Tibial nerve (tissue), 4 donors: ENCODE measurements around the gene NOXO1. TPM values are rescaled to one million over a fixed set of nuclear protein-coding genes. Genes with fewer than 3 reads are reported as not detected.

Source experiments
- DNase-seq, 2 donors: peaks; one replicate each; pipeline ENCODE4 v3.0.0-alpha.2; 2019; ENCODE audit warnings: low spot score in 2 of 2
- H3K27ac ChIP-seq, 4 donors: fragments of 200-600 bp; sonication (generic) in 3 of 4; one replicate each; pipeline ENCODE4 v1.5.1; 2017 to 2019; ENCODE audit warnings: mild to moderate bottlenecking in 1 of 4
- H3K27me3 ChIP-seq, 2 donors: fragments of 200-600 bp; sonication (generic) in 1 of 2; one replicate each; pipeline versions ENCODE4 v1.5.1 to v1.6.0; 2017 to 2019
- H3K36me3 ChIP-seq, 3 donors: fragments of 200-600 bp; sonication (generic); one replicate each; pipeline ENCODE4 v1.5.1; 2018 to 2019
- H3K4me1 ChIP-seq, 4 donors: fragments of 200-600 bp; sonication (generic) in 3 of 4; one replicate each; pipeline ENCODE4 v1.5.1; 2017 to 2019
- H3K4me3 ChIP-seq, 4 donors: fragments of 200-600 bp; sonication (generic) in 3 of 4; one replicate each; pipeline ENCODE4 v1.5.1; 2017 to 2019; ENCODE audit warnings: mild to moderate bottlenecking in 1 of 4, moderate library complexity in 1 of 4
- H3K9me3 ChIP-seq, 4 donors: fragments of 200-600 bp; sonication (generic) in 3 of 4; one replicate each; pipeline ENCODE4 v1.5.1; 2017 to 2019
- EP300 ChIP-seq, 2 donors: sonication (generic); formaldehyde crosslinking; IDR thresholded peaks; one replicate each; pipeline ENCODE4 v1.6.1; 2017; ENCODE audit warnings: antibody characterized with exemption in 2 of 2, mild to moderate bottlenecking in 1 of 2
- POLR2A ChIP-seq, 2 donors: fragments of 450-650 bp; IDR thresholded peaks; one replicate each; pipeline ENCODE4 v1.6.1; 2017; ENCODE audit warnings: antibody characterized with exemption in 2 of 2, mild to moderate bottlenecking in 2 of 2, moderate library complexity in 2 of 2
- WGBS, 2 donors: methylation state at CpG; one replicate each; pipeline ENCODE4 v1.1.5; 2018; 5-methylcytosine and 5-hydroxymethylcytosine counted together
- total RNA-seq, 4 donors: library from RNA; depleted of rRNA; stranded (reverse); fragments of >200 nt; gene quantifications; one replicate each; pipeline ENCODE4 v1.1.0, GENCODE V29; 2016
- TF ChIP-seq, protein P1 (sequence below), 5 experiments: fragments of 200-600 bp in 3 of 5; fragments of 450-650 bp in 2 of 5; sonication (generic) in 3 of 5; IDR thresholded peaks; one replicate each; pipeline ENCODE4 v1.5.1; 2016 to 2019; ENCODE audit warnings: antibody characterized with exemption in 5 of 5, mild to moderate bottlenecking in 3 of 5, moderate library complexity in 2 of 5

NOXO1 gene
- total RNA-seq, 4 donors from 2014 or later = 3.9 TPM; not detected in 3

DNA sequence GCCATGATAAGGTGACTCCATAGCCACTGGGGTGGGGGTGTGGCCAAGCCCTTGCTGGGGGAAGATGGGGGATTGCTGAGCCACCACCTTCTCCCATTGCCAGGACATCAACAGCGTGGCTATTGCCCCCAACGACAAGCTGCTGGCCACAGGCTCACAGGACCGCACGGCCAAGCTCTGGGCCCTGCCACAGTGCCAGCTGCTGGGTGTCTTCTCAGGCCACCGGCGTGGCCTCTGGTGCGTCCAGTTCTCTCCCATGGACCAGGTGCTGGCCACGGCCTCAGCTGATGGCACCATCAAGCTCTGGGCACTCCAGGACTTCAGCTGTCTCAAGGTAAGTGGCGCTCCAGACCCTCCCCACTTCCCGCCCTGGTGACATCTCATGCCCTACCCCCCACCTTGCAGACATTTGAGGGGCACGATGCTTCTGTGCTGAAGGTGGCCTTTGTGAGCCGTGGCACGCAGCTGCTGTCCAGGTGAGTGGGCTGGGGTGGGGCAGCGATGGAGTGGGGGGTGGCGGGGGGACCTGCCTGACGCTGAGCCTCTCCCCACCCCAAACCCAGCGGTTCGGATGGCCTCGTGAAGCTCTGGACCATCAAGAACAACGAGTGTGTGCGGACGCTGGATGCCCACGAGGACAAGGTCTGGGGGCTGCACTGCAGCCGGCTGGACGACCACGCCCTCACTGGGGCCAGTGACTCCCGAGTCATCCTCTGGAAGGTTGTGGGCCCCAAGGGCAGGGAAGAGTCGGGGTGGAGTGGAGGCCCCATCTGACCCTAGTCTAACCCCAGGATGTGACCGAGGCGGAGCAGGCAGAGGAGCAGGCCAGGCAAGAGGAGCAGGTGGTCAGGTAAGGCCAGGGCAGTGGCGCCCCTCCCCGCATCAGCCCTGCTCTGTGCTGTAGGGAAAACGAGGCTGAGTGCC is 4.1 kb downstream of the NOXO1 start:
- Histone ChIP-seq H3K4me1 (peaks cover 0 to 36% (median 17%) of the 10 kb centered on the region in 4 donors), H3K27ac (no peak overlapping the region), H3K9me3 (no peaks in the 10 kb centered on the region), H3K4me3 (no peak overlapping the region), H3K36me3 (peaks cover 0 to 58% (median 36%) of the 10 kb centered on the region in 3 donors), H3K27me3 (peaks cover 0 to 48% of the 10 kb centered on the region in 2 donors)
- DNase-seq = no peak
- TF ChIP-seq EP300 (IDR thresholded peaks at IDR 0.05) (no peak), POLR2A (IDR thresholded peaks at IDR 0.05) (no peak)
- TF ChIP-seq, protein P1, sequence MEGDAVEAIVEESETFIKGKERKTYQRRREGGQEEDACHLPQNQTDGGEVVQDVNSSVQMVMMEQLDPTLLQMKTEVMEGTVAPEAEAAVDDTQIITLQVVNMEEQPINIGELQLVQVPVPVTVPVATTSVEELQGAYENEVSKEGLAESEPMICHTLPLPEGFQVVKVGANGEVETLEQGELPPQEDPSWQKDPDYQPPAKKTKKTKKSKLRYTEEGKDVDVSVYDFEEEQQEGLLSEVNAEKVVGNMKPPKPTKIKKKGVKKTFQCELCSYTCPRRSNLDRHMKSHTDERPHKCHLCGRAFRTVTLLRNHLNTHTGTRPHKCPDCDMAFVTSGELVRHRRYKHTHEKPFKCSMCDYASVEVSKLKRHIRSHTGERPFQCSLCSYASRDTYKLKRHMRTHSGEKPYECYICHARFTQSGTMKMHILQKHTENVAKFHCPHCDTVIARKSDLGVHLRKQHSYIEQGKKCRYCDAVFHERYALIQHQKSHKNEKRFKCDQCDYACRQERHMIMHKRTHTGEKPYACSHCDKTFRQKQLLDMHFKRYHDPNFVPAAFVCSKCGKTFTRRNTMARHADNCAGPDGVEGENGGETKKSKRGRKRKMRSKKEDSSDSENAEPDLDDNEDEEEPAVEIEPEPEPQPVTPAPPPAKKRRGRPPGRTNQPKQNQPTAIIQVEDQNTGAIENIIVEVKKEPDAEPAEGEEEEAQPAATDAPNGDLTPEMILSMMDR (IDR thresholded peaks at IDR 0.05) = no peak
- WGBS, 2 donors = 86 to 93% methylated on average over 23 to 29 of the region's 33 CpGs

DNA sequence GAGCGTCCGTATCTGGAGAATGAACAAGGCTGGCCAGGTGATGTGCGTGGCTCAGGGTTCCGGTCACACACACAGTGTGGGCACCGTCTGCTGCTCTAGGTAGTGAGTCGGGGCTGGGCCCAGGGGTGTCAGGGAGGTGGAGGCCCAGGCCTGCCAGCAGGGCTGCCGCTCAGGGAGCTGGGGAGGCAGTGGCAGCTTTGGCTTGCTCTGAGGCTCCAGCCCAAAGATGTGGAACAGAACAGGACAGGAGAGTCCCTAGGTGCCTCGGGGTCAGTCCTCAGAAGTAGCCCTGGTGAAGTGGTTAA is 5.1 kb downstream of the NOXO1 start:
- no peak for TF ChIP-seq EP300 (IDR thresholded peaks at IDR 0.05)
- TF ChIP-seq POLR2A (IDR thresholded peaks at IDR 0.05) = no peak
- TF ChIP-seq, protein P1 (IDR thresholded peaks at IDR 0.05) = no peak
- peaks cover 0 to 37% of the 10 kb centered on the region in 2 donors for H3K27me3 ChIP-seq
- no peak overlapping the region for H3K4me3 ChIP-seq
- DNase-seq = no peak
- peaks cover 0 to 40% (median 19%) of the 10 kb centered on the region in 4 donors for H3K4me1 ChIP-seq
- peaks cover 0 to 58% (median 36%) of the 10 kb centered on the region in 3 donors for H3K36me3 ChIP-seq
- WGBS, 2 donors = 93 to 96% methylated on average over 7 to 8 of the region's 8 CpGs
- H3K9me3 ChIP-seq = no peaks in the 10 kb centered on the region
- H3K27ac ChIP-seq = no peak overlapping the region

DNA sequence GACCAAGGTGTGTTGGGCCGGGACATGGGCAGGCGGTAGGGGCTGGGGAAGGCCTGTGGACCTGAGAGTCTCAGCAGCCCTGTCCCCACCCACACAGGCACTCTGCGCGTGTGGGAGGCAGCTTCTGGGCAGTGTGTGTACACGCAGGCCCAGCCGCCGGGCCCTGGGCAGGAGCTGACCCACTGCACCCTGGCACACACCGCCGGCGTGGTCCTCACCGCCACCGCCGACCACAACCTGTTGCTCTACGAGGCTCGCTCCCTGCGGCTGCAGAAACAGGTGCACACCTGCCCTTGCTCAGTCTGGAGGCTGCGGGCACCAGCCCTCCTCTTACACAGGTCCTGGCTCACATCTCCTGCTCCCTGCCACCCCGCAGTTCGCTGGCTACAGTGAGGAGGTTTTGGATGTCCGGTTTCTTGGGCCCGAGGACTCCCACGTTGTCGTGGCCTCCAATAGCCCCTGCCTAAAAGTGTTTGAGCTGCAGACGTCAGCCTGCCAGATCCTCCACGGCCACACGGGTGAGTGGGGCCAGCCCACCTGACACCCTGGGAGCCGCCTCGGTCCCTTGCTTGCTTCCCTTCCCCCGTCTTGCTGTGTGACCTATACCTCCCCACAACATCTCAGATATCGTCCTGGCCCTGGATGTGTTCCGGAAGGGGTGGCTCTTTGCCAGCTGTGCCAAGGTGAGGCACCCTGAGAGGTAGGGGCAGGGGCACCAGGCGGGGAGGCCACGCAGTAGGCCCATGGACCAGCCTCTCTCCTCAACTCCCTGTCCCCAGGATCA is 5.6 kb downstream of the NOXO1 start:
- Histone ChIP-seq H3K27ac (no peak overlapping the region), H3K4me3 (no peak overlapping the region), H3K9me3 (no peaks in the 10 kb centered on the region), H3K36me3 (peaks cover 0 to 58% (median 36%) of the 10 kb centered on the region in 3 donors), H3K27me3 (peaks cover 0 to 32% of the 10 kb centered on the region in 2 donors), H3K4me1 (peaks cover 0 to 44% (median 24%) of the 10 kb centered on the region in 4 donors)
- no peak for DNase-seq
- 92 to 95% methylated on average over 25 to 26 of the region's 33 CpGs for WGBS, 2 donors
- TF ChIP-seq POLR2A (IDR thresholded peaks at IDR 0.05) = no peak
- TF ChIP-seq, protein P1 (IDR thresholded peaks at IDR 0.05) = no peak
- no peak for TF ChIP-seq EP300 (IDR thresholded peaks at IDR 0.05)

DNA sequence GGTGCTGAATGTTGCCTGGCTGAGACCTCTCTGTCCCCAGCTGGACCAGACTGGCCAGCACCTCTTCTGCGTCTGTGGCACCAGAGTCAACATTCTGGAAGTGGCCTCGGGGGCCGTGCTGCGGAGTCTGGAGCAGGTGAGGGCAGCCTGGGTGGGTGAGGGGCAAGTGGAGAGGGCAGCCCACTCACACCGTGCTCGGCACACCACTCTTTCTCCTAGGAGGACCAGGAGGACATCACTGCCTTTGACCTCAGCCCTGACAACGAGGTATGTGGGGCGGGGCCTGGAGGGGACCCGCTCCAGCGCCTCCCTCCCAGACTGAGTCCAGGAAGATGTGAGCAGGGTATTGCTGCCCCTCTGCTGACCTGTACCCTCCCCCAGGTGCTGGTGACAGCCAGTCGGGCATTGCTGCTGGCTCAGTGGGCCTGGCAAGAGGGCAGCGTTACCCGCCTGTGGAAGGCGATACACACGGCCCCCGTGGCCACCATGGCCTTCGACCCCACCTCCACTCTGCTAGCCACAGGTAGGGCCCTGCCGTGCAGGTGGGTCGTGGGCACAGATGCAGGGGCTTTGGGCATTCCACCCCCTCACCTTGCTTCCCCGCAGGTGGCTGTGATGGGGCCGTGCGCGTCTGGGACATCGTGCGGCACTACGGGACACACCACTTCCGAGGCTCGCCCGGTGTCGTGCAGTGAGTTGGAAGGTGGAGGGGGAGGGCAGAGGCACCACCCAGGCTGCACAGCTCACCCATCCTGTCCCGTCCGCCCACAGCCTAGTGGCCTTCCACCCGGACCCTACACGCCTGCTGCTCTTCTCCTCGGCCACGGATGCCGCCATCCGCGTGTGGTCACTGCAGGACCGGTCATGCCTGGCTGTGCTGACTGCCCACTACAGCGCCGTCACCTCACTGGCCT is 6.9 kb downstream of the NOXO1 start:
- 90 to 92% methylated on average over 27 to 31 of the region's 42 CpGs for WGBS, 2 donors

More for the DNA sequence above, 6.9 kb downstream of the NOXO1 start:
- H3K9me3 ChIP-seq = no peaks in the 10 kb centered on the region
- H3K27ac ChIP-seq = no peak overlapping the region
- H3K4me3 ChIP-seq = no peak overlapping the region
- TF ChIP-seq EP300 (IDR thresholded peaks at IDR 0.05) = no peak
- peaks cover 0 to 56% (median 36%) of the 10 kb centered on the region in 3 donors for H3K36me3 ChIP-seq
- peaks cover 0 to 32% (median 21%) of the 10 kb centered on the region in 4 donors for H3K4me1 ChIP-seq
- peaks cover 0 to 20% of the 10 kb centered on the region in 2 donors for H3K27me3 ChIP-seq
- no peak for DNase-seq
